ENCODE data around the gene PIAS2.
"Not testable (repeated sequence)": the region's sequence is repeated elsewhere in the genome, so short reads cannot be mapped to it uniquely, and the experiment has no call there.

The PIAS2 gene

DNA sequence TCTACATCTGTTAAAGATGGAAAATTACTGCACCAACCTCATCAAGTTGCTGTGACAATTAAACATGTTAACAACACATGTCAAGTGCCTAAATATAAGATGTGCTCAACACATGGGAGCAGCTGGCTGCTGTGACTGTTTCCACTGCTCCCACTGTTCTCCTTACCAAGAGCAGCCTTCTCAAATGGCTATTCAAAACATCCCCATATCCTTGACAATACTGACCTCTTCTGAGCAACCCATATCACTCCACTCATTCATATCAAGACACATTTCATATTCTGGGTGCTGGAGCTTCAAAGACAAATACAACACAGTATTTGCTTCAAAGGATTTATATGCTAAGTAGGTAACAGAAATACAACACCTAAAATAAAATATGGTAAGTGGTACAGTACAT is 60.3 kb downstream of the PIAS2 start:
- Histone ChIP-seq H3K4me1 (ENCODE audit: control insufficient read depth, insufficient read depth, low read length) (no peaks in the 10 kb centered on the region), H3K9ac (ENCODE audit: low read length) (no peak overlapping the region), H3K27ac (ENCODE audit: low read depth, low read length) (no peak overlapping the region), H3K27me3 (ENCODE audit: control insufficient read depth, insufficient read depth, low read length) (no peaks in the 10 kb centered on the region), H3K36me3 (ENCODE audit: control insufficient read depth, insufficient read depth, low read length) (peaks cover 4% of the 10 kb centered on the region), H3K4me3 (ENCODE audit: low read length) (no peak overlapping the region)

DNA sequence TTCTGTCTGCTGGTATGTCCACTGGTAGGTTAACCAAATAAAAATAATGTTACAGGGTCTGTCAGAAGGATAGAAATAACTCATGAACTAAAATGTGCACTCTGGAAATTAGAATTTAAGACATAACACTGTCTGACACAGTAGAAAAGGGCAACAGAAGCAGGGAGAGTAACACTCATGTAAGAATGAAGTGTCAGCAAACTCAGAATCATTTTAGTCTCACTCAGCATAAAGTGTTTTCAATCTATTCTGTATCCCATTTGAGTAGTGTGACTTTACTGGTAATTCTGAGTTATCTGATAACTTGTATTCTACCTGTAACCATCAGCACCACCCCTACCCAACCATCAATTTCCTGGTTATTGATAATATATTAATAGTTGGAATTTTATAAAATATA is 68.3 kb downstream of the PIAS2 start:
- Histone ChIP-seq H3K27me3 (ENCODE audit: control insufficient read depth, insufficient read depth, low read length) (no peaks in the 10 kb centered on the region), H3K36me3 (ENCODE audit: control insufficient read depth, insufficient read depth, low read length) (peaks cover 2% of the 10 kb centered on the region), H3K4me3 (ENCODE audit: low read length) (no peak overlapping the region), H3K9ac (ENCODE audit: low read length) (no peak overlapping the region), H3K4me1 (ENCODE audit: control insufficient read depth, insufficient read depth, low read length) (no peaks in the 10 kb centered on the region), H3K27ac (ENCODE audit: low read depth, low read length) (no peak overlapping the region)

DNA sequence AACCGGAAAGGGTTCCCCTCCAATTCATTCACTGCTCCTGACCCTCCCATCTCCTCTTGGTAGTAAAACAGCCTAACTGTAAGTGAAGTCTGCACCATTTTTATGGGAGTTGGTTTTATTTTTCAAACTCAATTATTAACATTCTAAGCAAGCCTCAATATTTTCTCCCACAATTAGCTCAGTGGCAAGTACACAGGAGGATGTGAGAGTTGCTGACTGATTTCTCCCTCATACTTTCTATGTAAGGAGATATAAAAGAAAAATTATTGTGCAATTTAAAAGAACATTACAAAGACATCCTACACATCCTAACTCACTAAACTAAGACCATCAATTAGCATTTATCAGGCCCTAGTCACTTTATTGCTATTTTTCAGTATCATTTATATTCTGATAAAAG is 73.9 kb downstream of the PIAS2 start:
- no peaks in the 10 kb centered on the region for H3K27me3 ChIP-seq (ENCODE audit: control insufficient read depth, insufficient read depth, low read length)
- H3K4me1 ChIP-seq (ENCODE audit: control insufficient read depth, insufficient read depth, low read length), result no peaks in the 10 kb centered on the region
- H3K4me3 ChIP-seq (ENCODE audit: low read length), result no peak overlapping the region
- no peak overlapping the region for H3K27ac ChIP-seq (ENCODE audit: low read depth, low read length)
- no peak overlapping the region for H3K9ac ChIP-seq (ENCODE audit: low read length)
- peaks cover 2% of the 10 kb centered on the region for H3K36me3 ChIP-seq (ENCODE audit: control insufficient read depth, insufficient read depth, low read length)

DNA sequence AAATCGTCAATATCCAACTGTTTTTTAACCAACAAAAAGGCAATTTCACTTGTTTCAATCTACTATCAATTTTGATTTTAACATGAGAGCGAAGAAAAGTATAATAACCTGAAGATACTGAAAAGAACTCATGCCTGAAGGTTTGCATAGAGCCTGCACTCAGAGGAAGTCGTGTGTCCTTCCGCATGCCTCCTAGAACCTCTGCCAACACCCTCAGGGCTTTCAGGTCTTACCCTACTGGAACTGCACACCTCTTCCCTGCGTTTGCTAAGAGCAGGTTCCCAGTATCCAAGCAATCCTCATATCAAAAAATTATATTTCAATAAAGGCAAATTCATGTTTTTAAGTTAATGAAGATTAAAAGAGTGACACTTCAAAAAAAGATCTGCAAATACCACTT is 74.7 kb downstream of the PIAS2 start:
- no peaks in the 10 kb centered on the region for H3K27me3 ChIP-seq (ENCODE audit: control insufficient read depth, insufficient read depth, low read length)
- no peak overlapping the region for H3K27ac ChIP-seq (ENCODE audit: low read depth, low read length)
- H3K4me3 ChIP-seq (ENCODE audit: low read length), result no peak overlapping the region
- no peak overlapping the region for H3K9ac ChIP-seq (ENCODE audit: low read length)
- H3K36me3 ChIP-seq (ENCODE audit: control insufficient read depth, insufficient read depth, low read length), result peaks cover 2% of the 10 kb centered on the region
- H3K4me1 ChIP-seq (ENCODE audit: control insufficient read depth, insufficient read depth, low read length), result no peaks in the 10 kb centered on the region

DNA sequence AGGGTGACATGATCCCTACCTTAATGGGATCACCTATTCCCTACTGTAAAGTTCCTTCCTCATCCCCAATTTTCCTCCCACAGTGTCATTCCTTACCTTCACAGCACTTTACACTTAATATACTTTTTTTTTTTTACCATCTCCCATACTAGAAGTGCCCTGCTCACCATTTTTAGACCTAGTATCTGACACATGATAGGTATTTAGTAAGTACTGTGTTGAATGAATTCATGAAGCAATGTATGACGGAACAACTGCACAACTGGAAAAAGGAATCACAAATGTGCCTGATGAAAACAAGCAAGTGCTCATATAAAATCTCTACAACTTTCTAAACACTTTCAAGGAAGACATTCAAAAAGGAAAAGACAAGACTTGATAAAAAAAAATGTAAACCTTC is 83.4 kb downstream of the PIAS2 start:
- H3K9ac ChIP-seq (ENCODE audit: low read length), result no peak overlapping the region
- H3K36me3 ChIP-seq (ENCODE audit: control insufficient read depth, insufficient read depth, low read length), result no peaks in the 10 kb centered on the region
- H3K27ac ChIP-seq (ENCODE audit: low read depth, low read length), result no peak overlapping the region
- H3K27me3 ChIP-seq (ENCODE audit: control insufficient read depth, insufficient read depth, low read length), result no peaks in the 10 kb centered on the region
- H3K4me3 ChIP-seq (ENCODE audit: low read length), result no peak overlapping the region
- H3K4me1 ChIP-seq (ENCODE audit: control insufficient read depth, insufficient read depth, low read length), result no peaks in the 10 kb centered on the region

DNA sequence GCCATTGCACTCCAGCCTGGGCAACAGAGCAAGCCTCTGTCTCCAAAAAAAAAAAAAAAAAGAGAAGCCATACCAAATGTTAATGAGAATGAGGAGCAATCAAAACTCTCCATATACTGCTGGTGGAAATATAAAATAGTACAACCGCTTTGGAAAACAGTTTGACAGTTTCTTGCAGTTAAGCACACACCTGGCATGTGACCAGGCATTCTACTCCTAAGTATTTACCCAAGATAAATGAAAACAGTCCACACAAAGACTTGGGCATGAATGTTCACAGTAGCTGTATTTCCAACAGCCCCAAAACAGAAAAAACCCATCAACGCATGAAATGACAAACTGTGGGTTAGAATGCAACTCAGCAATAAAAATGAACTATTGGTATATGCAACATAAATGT is 84.5 kb downstream of the PIAS2 start:
- Histone ChIP-seq H3K4me3 (ENCODE audit: low read length) (no peak overlapping the region), H3K27ac (ENCODE audit: low read depth, low read length) (no peak overlapping the region), H3K4me1 (ENCODE audit: control insufficient read depth, insufficient read depth, low read length) (no peaks in the 10 kb centered on the region), H3K27me3 (ENCODE audit: control insufficient read depth, insufficient read depth, low read length) (no peaks in the 10 kb centered on the region), H3K36me3 (ENCODE audit: control insufficient read depth, insufficient read depth, low read length) (no peaks in the 10 kb centered on the region), H3K9ac (ENCODE audit: low read length) (no peak overlapping the region)

DNA sequence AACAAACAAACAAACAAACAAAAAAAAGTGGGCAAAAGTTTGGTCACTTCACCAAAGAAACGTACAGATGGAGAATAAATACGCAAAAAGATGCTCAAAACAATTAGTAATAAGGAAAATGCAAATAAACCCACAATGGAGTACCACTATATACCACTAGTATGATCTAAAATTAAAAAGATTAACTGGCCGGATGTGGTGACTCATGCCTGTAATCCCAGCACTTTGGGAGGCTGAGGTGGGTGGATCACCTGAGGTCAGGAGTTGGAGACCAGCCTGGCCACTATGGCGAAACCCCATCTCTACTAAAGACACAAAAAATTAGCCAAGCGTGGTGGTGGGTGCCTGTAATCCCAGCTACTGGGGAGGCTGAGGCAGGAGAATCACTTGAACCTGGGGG is 84.9 kb downstream of the PIAS2 start:
- H3K27me3 ChIP-seq (ENCODE audit: control insufficient read depth, insufficient read depth, low read length); H3K36me3 ChIP-seq (ENCODE audit: control insufficient read depth, insufficient read depth, low read length): not testable (repeated sequence)

DNA sequence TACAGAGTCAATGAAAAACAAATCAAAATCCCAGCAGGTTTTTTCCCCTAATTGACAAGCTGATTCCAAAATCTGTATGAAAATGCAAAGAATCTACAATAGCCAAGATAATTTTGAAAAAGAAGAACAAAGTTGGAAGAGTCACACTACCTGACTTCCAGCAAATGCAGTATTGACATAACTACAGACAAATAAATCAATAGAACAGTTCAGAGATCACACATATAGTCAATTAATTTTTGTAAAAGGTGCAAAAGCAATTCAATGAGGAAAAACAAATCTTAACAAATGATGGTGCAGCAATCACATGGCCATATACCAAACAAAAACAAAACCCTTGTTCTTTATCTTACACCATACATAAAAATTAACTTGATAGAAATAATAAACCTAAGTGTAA is 85.9 kb downstream of the PIAS2 start:
- no peaks in the 10 kb centered on the region for H3K27me3 ChIP-seq (ENCODE audit: control insufficient read depth, insufficient read depth, low read length)
- H3K4me1 ChIP-seq (ENCODE audit: control insufficient read depth, insufficient read depth, low read length), result no peaks in the 10 kb centered on the region
- no peak overlapping the region for H3K4me3 ChIP-seq (ENCODE audit: low read length)
- no peak overlapping the region for H3K9ac ChIP-seq (ENCODE audit: low read length)
- H3K36me3 ChIP-seq (ENCODE audit: control insufficient read depth, insufficient read depth, low read length), result no peaks in the 10 kb centered on the region
- H3K27ac ChIP-seq (ENCODE audit: low read depth, low read length), result no peak overlapping the region

More for the DNA sequence above, 84.9 kb downstream of the PIAS2 start:
- not testable (repeated sequence) for H3K9ac ChIP-seq (ENCODE audit: low read length); H3K27ac ChIP-seq (ENCODE audit: low read depth, low read length); H3K4me3 ChIP-seq (ENCODE audit: low read length); H3K4me1 ChIP-seq (ENCODE audit: control insufficient read depth, insufficient read depth, low read length)

DNA sequence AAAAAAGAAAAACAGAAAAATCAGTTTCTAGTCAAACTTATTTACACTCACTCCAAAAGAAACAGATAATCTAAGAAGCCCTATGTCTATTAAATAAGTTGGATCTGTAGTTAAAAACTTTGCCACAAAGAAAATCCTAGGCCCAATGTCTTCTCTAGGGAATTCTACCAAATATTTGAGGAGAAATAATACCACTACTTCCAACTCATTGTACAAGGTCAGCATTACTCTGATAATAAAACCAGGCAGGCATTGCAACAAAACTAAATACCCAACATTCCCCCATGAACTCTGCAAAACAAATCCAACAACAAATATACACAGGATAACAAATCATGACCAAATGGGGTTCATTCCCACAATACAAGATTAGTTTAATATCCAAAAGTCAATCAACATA is 86.7 kb downstream of the PIAS2 start:
- no peak overlapping the region for H3K4me3 ChIP-seq (ENCODE audit: low read length)
- no peak overlapping the region for H3K9ac ChIP-seq (ENCODE audit: low read length)
- no peak overlapping the region for H3K27ac ChIP-seq (ENCODE audit: low read depth, low read length)
- no peaks in the 10 kb centered on the region for H3K36me3 ChIP-seq (ENCODE audit: control insufficient read depth, insufficient read depth, low read length)
- no peaks in the 10 kb centered on the region for H3K27me3 ChIP-seq (ENCODE audit: control insufficient read depth, insufficient read depth, low read length)
- no peaks in the 10 kb centered on the region for H3K4me1 ChIP-seq (ENCODE audit: control insufficient read depth, insufficient read depth, low read length)

DNA sequence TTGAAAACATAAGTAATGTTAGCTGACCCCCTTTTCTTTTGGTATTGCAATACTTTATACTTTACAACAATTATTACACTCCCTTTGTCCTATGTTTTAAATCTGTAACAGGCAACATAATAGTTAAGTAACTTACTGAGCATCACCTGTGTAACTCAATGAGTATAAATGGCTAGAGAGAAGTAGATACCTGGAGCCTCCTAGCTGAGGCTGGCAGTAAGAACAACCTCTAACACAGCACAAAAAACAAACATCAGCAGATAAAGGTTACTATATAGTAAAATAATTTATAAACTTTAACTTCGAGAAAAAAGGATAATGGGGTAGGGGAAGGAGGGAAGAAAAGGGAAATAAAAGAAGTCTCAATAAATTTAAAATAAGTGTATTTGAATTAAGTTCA is 87.4 kb downstream of the PIAS2 start:
- H3K27me3 ChIP-seq (ENCODE audit: control insufficient read depth, insufficient read depth, low read length), result no peaks in the 10 kb centered on the region
- no peaks in the 10 kb centered on the region for H3K4me1 ChIP-seq (ENCODE audit: control insufficient read depth, insufficient read depth, low read length)
- no peaks in the 10 kb centered on the region for H3K36me3 ChIP-seq (ENCODE audit: control insufficient read depth, insufficient read depth, low read length)
- no peak overlapping the region for H3K9ac ChIP-seq (ENCODE audit: low read length)
- no peak overlapping the region for H3K27ac ChIP-seq (ENCODE audit: low read depth, low read length)
- no peak overlapping the region for H3K4me3 ChIP-seq (ENCODE audit: low read length)

DNA sequence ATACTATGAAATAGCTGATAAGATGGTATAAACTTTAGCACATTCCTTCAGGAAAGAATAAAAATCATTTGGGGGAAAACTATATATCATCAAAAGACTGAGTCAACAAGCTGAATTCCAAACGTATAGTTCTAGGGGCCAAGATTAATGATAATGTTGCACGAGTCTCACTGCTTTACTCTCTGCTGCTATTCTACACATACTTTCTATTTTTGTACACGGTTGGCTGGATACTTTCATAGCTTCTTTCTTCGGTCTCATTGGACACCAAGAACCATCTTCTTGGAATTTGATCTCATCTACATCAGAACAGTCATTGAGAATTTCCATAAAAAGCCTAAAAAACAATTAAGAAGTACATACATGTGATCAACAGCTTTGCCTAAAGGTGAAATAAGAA is 87.8 kb downstream of the PIAS2 start:
- Histone ChIP-seq H3K27me3 (ENCODE audit: control insufficient read depth, insufficient read depth, low read length) (no peaks in the 10 kb centered on the region), H3K4me3 (ENCODE audit: low read length) (no peak overlapping the region), H3K36me3 (ENCODE audit: control insufficient read depth, insufficient read depth, low read length) (no peaks in the 10 kb centered on the region), H3K4me1 (ENCODE audit: control insufficient read depth, insufficient read depth, low read length) (no peaks in the 10 kb centered on the region), H3K27ac (ENCODE audit: low read depth, low read length) (no peak overlapping the region), H3K9ac (ENCODE audit: low read length) (no peak overlapping the region)

DNA sequence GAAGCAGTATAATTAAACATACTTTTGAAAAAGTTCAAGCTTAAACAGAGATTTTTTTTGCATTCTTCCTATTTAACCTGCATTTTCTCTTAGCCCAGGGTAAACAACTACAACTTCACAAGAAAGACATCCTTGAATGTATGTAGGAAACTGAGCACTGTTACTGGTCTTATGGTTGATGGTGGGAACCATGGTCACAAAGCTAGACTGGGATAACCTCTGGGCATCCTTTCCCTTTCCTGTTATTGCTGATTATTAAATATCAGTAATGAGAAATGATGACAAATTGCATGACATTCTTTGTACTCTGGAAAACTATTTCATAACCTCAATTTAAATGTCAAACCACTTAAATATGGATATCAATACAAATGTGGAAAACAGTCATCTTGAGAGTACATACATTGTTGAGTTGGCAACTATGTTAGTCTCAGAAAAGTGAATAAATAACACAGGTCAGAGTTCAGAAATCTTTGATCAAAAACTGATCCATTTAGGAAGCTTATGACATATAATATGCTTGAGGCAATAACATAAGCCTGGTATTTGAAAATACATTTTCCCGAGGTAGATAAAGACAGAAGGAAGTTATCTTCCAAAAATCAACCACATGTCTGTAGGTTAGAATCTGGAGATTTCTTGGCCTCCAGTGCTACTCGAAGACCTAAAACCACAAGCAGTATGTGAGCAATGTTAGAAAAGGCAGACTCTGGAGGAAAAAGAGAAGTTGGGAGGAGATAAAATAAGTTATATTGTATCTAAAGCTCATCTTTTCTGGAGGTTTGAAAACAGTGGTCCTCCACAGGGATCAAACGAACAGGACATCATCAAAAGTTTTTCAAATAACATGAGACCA is 95.2 kb downstream of the PIAS2 start:
- Histone ChIP-seq H3K36me3 (ENCODE audit: control insufficient read depth, insufficient read depth, low read length) (no peaks in the 10 kb centered on the region), H3K27me3 (ENCODE audit: control insufficient read depth, insufficient read depth, low read length) (no peaks in the 10 kb centered on the region), H3K27ac (ENCODE audit: low read depth, low read length) (no peak overlapping the region), H3K4me1 (ENCODE audit: control insufficient read depth, insufficient read depth, low read length) (no peaks in the 10 kb centered on the region), H3K9ac (ENCODE audit: low read length) (no peak overlapping the region), H3K4me3 (ENCODE audit: low read length) (no peak overlapping the region)

DNA sequence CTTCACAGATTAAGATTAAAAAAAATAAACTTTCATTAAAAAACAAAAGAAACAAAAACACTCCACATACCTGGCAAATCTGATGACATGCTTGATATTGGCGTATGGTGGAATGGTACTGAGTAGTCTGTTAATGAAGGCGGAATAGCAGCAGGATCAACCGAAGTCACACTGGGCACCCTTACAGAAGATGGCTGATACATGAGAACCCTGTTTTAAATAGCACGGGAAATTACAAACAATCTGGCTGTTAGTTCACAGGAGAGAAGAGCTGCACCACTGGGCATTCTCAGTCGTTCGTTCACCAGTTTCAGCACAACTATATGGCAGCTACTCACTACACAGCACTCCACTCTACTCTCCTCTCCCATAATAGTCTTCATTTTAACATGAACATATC is 96.4 kb downstream of the PIAS2 start:
- H3K9ac ChIP-seq (ENCODE audit: low read length), result no peak overlapping the region
- H3K4me3 ChIP-seq (ENCODE audit: low read length), result no peak overlapping the region
- no peaks in the 10 kb centered on the region for H3K36me3 ChIP-seq (ENCODE audit: control insufficient read depth, insufficient read depth, low read length)
- H3K27me3 ChIP-seq (ENCODE audit: control insufficient read depth, insufficient read depth, low read length), result no peaks in the 10 kb centered on the region
- no peaks in the 10 kb centered on the region for H3K4me1 ChIP-seq (ENCODE audit: control insufficient read depth, insufficient read depth, low read length)
- H3K27ac ChIP-seq (ENCODE audit: low read depth, low read length), result no peak overlapping the region
